HCT116 (cell line): Measurements from ENCODE around the gene NCAPD3. TPM values are rescaled to one million over a fixed set of nuclear protein-coding genes. Genes with fewer than 3 reads are reported as not detected.

Experiments used
- ATAC-seq: fragments of 200-7000 bp; cut with Tn5 transposase; 2 replicates; pipeline ENCODE4 v1.9.1; 2020; ENCODE audit warnings: mild to moderate bottlenecking, moderate library complexity
- BruUV-seq: library from RNA; stranded (reverse); fragments of 400-500 nt; replicated peaks from 2 replicates; lab custom pipeline; 2021; lab: Mats Ljungman, UMichigan
- CTCF ChIA-PET: fragments of 300-600 bp; sonication (Branson Sonifier 250); formaldehyde crosslinking; loops from one replicate; lab custom pipeline; 2021; ENCODE audit warnings: antibody characterized with exemption; lab: Charles Lee
- POLR2A ChIA-PET: fragments of 300-600, 350-600 bp; sonication (Branson Sonifier 250); formaldehyde crosslinking; loops from one replicate; lab custom pipeline; 2021; ENCODE audit warnings: antibody characterized with exemption; lab: Charles Lee
- RAD21 ChIA-PET, 2 experiments: fragments of 300-600 bp; sonication (Branson Sonifier 250); formaldehyde crosslinking; loops; one replicate each; lab custom pipeline; 2023; ENCODE audit warnings: low total read pairs in 2 of 2; ENCODE audit not compliant: uncharacterized antibody in 2 of 2, unreplicated experiment in 2 of 2, low non-redundant PET in 1 of 2; lab: Charles Lee
- DNase-seq: peaks from one replicate; pipeline ENCODE4 v3.0.0-alpha.2; 2010; ENCODE audit warnings: low read depth, low spot score
- H2AFZ ChIP-seq: fragments of 200-600 bp; shearing (Covaris generic), sonication (generic); 2 replicates; pipeline ENCODE4 v1.6.1; 2017; ENCODE audit warnings: low read depth, mixed run types, mixed read lengths, antibody characterized with exemption, low read length; ENCODE audit not compliant: poor library complexity, severe bottlenecking
- H3K27ac ChIP-seq: 2 replicates; pipeline ENCODE4 v1.5.1; 2012; ENCODE audit warnings: low read depth, low read length
- H3K27me3 ChIP-seq: fragments of 200-600 bp; sonication (generic); 2 replicates; pipeline ENCODE4 v1.6.1; 2016; ENCODE audit warnings: mixed run types, low read length, mixed read lengths; ENCODE audit not compliant: insufficient read depth
- H3K36me3 ChIP-seq, 2 experiments: fragments of 200-500 bp in 1 of 2; fragments of 200-600 bp in 1 of 2; sonication (Bioruptor generic) in 1 of 2; sonication (generic) in 1 of 2; 2 replicates each; pipeline versions ENCODE4 v1.5.1 to v1.6.1; 2014 to 2016; ENCODE audit warnings: low read length in 2 of 2, inconsistent platforms in 1 of 2, mixed read lengths in 1 of 2, mixed run types in 1 of 2; ENCODE audit not compliant: insufficient read depth in 2 of 2, control insufficient read depth in 1 of 2
- H3K4me1 ChIP-seq, 2 experiments: fragments of 200-600 bp in 1 of 2; sonication (generic) in 1 of 2; 2 replicates each; pipeline versions ENCODE4 v1.5.1 to v1.6.1; 2012 to 2017; ENCODE audit warnings: low read length in 2 of 2, inconsistent platforms in 1 of 2, mild to moderate bottlenecking in 1 of 2, mixed read lengths in 1 of 2, mixed run types in 1 of 2, moderate library complexity in 1 of 2; ENCODE audit not compliant: insufficient read depth in 2 of 2, control insufficient read depth in 1 of 2
- H3K4me2 ChIP-seq: fragments of 200-600 bp; sonication (generic); 2 replicates; pipeline ENCODE4 v1.6.1; 2017; ENCODE audit warnings: mixed run types, low read length, mixed read lengths
- H3K4me3 ChIP-seq, 2 experiments: fragments of 200-600 bp in 1 of 2; sonication (generic) in 1 of 2; replicated peaks in 1 of 2; 2 replicates each; pipeline ENCODE4 v1.5.1; 2011 to 2016; ENCODE audit warnings: low read length in 2 of 2, control low read depth in 1 of 2, low read depth in 1 of 2, mild to moderate bottlenecking in 1 of 2, mixed read lengths in 1 of 2, mixed run types in 1 of 2
- H3K79me2 ChIP-seq: fragments of 200-600 bp; sonication (generic); 2 replicates; pipeline ENCODE4 v1.6.1; 2017; ENCODE audit warnings: mild to moderate bottlenecking, mixed run types, low read length, moderate library complexity, mixed read lengths; ENCODE audit not compliant: insufficient read depth
- H3K9ac ChIP-seq: fragments of 200-600 bp; sonication (generic); 2 replicates; pipeline ENCODE4 v1.6.1; 2016; ENCODE audit warnings: low read length, mixed read lengths
- H3K9me2 ChIP-seq: fragments of 200-600 bp; sonication (generic), shearing (Covaris generic); 2 replicates; pipeline ENCODE4 v1.6.1; 2017; ENCODE audit warnings: mixed run types, mild to moderate bottlenecking, moderate library complexity; ENCODE audit not compliant: insufficient read depth
- H3K9me3 ChIP-seq, 2 experiments: fragments of 200-500 bp in 1 of 2; fragments of 200-600 bp in 1 of 2; sonication (Bioruptor generic) in 1 of 2; sonication (generic) in 1 of 2; 2 replicates each; pipeline ENCODE4 v1.6.1; 2014 to 2017; ENCODE audit warnings: low read length in 2 of 2, mixed read lengths in 2 of 2, inconsistent platforms in 1 of 2, low read depth in 1 of 2, mild to moderate bottlenecking in 1 of 2, mixed run types in 1 of 2, moderate library complexity in 1 of 2; ENCODE audit not compliant: control insufficient read depth in 1 of 2, insufficient read depth in 1 of 2
- H4K20me1 ChIP-seq: fragments of 200-600 bp; sonication (generic), shearing (Covaris generic); 2 replicates; pipeline ENCODE4 v1.6.1; 2017; ENCODE audit warnings: mixed run types, mild to moderate bottlenecking, moderate library complexity; ENCODE audit not compliant: insufficient read depth
- CEBPB ChIP-seq: IDR thresholded peaks from 2 replicates; pipeline ENCODE4 v1.6.1; 2012; ENCODE audit warnings: low read depth
- EGR1 ChIP-seq: IDR thresholded peaks from 2 replicates; pipeline ENCODE4 v1.6.1; 2012; ENCODE audit warnings: low read depth
- ELF1 ChIP-seq: IDR thresholded peaks from 2 replicates; pipeline ENCODE4 v1.6.1; 2012; ENCODE audit warnings: low read depth, borderline replicate concordance
- SIN3A ChIP-seq: IDR thresholded peaks from 2 replicates; pipeline ENCODE4 v1.6.1; 2012; ENCODE audit warnings: low read depth
- intact Hi-C: fragments of 100-400 bp; cut with micrococcal nuclease; formaldehyde crosslinking; loops from 2 replicates; pipeline ENCODE4 v1.10.0; 2022
- total RNA-seq: library from RNA; stranded (reverse); gene quantifications from one replicate; pipeline ENCODE4 v1.2.1, GENCODE V29; 2021; ENCODE audit not compliant: unreplicated experiment
- TF ChIP-seq, protein P1 (sequence below): IDR thresholded peaks from 2 replicates; pipeline ENCODE4 v1.6.1; 2011; ENCODE audit warnings: mild to moderate bottlenecking, low read length, moderate library complexity; ENCODE audit not compliant: insufficient replicate concordance; ENCODE audit errors: extremely low read depth
- TF ChIP-seq, protein P2 (sequence below): IDR thresholded peaks from 2 replicates; pipeline ENCODE4 v1.6.1; 2012

Gene NCAPD3
- total RNA-seq, 1 experiment from 2014 or later: 71.0 TPM

DNA sequence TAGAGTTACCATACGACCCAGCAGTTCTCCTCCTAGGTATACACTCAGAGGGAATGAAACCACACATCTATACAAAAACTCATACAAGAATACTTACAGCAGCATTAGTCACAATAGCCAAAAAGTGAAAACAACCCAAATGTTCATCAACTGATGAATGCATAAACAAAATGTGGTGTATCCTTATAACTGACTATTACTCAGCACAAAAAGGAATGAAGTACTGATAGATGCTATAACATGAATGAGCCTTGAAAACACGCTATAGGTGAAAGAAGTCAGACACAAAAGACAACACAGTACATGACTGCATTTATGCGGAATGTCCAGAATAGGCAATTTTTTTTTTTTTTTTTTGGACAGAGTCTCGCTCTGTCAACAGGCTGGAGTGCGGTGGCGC is 23.1 kb downstream of the NCAPD3 start:
- BruUV-seq: no TSS peak
- DNase-seq (no peak), ATAC-seq (no peak)
- ChIA-PET CTCF (no interaction called here), POLR2A (no interaction called here), RAD21 (no interaction called here)
- intact Hi-C loops: no loop called here
- Histone ChIP-seq H3K27me3 (no peaks in the 10 kb centered on the region), H2AFZ (no peak overlapping the region), H3K9me2 (no peaks in the 10 kb centered on the region), H3K79me2 (peaks cover 40% of the 10 kb centered on the region), H3K4me3 (no peak overlapping the region), H3K4me1 (no peaks in the 10 kb centered on the region), H3K4me2 (no peak overlapping the region), H4K20me1 (no peaks in the 10 kb centered on the region), H3K9ac (no peak overlapping the region), H3K9me3 (no peaks in the 10 kb centered on the region), H3K36me3 (peaks cover 48 to 55% of the 10 kb centered on the region in 2 experiments; a peak in 3 of 4 replicates), H3K27ac (no peak overlapping the region)
- no peak for TF ChIP-seq ELF1

DNA sequence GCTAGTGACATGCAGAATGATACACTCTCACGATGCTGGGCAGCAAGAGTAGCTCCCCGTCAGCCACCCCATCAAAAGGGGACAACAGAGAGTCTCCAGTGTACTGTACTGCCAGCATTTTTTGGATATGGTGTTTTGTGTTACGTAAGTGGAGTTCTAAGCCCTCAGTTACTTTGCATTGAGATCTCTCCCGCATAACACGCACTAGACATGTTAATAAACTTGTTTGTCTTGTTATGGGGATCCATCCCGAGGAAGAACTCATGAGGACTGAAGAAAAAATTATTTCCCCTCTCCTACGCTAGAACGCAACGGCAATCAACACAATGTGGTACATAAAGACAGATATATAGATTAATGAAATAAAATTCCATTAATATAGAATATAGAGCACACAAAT is 24.2 kb downstream of the NCAPD3 start:
- Histone ChIP-seq H3K9ac (no peak overlapping the region), H3K9me3 (no peaks in the 10 kb centered on the region), H3K4me3 (no peak overlapping the region), H3K9me2 (no peaks in the 10 kb centered on the region), H3K79me2 (peaks cover 34% of the 10 kb centered on the region), H3K4me1 (no peaks in the 10 kb centered on the region), H3K27ac (no peak overlapping the region), H3K27me3 (no peaks in the 10 kb centered on the region), H4K20me1 (no peaks in the 10 kb centered on the region), H2AFZ (no peak overlapping the region), H3K36me3 (peaks cover 47 to 51% of the 10 kb centered on the region in 2 experiments; a peak in 3 of 4 replicates), H3K4me2 (no peak overlapping the region)
- BruUV-seq: no TSS peak
- DNase-seq: no peak
- RAD21 ChIA-PET: no interaction called here
- POLR2A ChIA-PET: no interaction called here
- intact Hi-C loops: no loop called here
- TF ChIP-seq, protein P1, sequence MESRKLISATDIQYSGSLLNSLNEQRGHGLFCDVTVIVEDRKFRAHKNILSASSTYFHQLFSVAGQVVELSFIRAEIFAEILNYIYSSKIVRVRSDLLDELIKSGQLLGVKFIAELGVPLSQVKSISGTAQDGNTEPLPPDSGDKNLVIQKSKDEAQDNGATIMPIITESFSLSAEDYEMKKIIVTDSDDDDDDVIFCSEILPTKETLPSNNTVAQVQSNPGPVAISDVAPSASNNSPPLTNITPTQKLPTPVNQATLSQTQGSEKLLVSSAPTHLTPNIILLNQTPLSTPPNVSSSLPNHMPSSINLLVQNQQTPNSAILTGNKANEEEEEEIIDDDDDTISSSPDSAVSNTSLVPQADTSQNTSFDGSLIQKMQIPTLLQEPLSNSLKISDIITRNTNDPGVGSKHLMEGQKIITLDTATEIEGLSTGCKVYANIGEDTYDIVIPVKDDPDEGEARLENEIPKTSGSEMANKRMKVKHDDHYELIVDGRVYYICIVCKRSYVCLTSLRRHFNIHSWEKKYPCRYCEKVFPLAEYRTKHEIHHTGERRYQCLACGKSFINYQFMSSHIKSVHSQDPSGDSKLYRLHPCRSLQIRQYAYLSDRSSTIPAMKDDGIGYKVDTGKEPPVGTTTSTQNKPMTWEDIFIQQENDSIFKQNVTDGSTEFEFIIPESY: no peak
- TF ChIP-seq EGR1: no peak
- TF ChIP-seq SIN3A: no peak
- no peak for TF ChIP-seq CEBPB
- TF ChIP-seq, protein P2, sequence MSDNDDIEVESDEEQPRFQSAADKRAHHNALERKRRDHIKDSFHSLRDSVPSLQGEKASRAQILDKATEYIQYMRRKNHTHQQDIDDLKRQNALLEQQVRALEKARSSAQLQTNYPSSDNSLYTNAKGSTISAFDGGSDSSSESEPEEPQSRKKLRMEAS: no peak
- CTCF ChIA-PET: no interaction called here
- no peak for ATAC-seq
